Measurements from ENCODE around the gene PLXDC2. TPM values are rescaled to one million over a fixed set of nuclear protein-coding genes. Genes with fewer than 3 reads are reported as not detected.
A peak's percentile ranks its signal among the peaks of the same experiment; 100 is the strongest.

Gene PLXDC2
- total RNA-seq, 1 donor from 2014 or later: 12.4 TPM

DNA sequence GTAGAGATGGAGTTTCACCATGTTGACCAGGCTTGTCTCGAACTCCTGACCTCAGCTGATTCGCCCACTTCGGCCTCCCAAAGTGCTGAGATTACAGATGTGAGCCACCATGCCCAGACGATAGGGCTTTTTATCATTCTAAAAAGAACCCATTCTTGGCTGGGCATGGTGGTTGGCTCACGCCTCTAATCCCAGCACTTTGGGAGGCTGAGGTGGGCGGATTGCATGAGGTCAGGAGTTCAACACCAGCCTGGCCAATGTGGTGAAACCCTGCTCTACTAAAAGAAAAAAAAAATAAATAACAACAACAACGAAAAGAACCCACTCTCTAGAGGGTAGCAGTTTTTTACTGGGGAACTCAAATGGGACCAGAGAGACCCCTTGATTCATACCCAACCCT is 112.7 kb downstream of the PLXDC2 start:
- intact Hi-C loops (cut with micrococcal nuclease): no loop called here
- DNase-seq: no peak
- ATAC-seq: no peak

- ATAC-seq (peak; percentile 37), DNase-seq (no peak)
- intact Hi-C loops (cut with micrococcal nuclease): no loop called here
These were observed 113.4 kb downstream of the PLXDC2 start for GRCh38 chr10:19929506-19930140.

DNA sequence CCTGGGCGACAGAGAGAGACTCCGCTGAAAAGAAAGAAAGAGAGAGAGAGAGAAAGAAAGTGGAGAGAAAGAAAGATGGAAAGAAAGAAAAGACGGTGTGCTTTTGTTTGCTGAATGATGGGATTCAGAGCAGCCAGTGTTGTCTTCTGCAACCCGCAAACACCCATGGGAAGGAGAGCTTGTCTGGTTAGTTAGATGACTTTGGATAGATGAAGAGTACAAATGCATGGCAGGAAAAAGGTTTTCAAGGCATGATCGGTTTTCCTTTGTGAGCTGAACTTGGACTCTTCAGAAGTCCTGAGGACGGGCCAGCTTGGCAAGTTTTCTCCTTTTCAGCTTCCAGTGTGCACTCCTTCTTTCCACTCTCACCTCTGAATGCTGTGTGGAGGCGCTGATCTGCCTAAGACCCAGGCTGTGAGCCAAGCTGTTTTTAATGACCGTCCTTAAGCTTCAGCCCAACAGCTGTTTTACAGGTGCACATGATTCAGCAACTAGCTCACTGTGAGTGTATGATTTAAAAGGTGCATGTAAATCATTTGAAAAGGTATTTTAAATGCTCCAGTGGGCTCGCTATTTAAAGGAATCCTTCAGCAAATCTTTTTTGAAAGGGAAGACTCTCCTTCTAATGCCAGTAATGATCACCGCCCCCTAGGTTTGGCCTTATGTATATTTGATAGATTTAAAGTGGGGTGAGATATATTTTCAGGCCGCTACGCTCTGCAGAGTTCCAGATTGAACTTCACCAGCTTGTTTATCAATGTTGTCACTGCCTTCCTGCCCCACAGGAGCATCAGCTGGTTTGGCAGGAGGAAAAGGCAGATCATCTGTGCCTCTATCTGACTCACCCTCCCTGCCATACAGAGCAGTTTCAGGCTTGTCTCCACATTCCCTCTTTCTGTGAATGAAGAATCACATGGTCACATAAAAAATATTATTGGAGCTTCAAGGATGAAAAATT is 115.0 kb downstream of the PLXDC2 start:
- DNase-seq: peak; percentile 39
- ATAC-seq: peak; percentile 78
- intact Hi-C loops (cut with micrococcal nuclease): no loop called here

- intact Hi-C loops (cut with micrococcal nuclease): no loop called here
- ATAC-seq (peak; percentile 72), DNase-seq (no peak)
These were observed 115.8 kb downstream of the PLXDC2 start for GRCh38 chr10:19931894-19932590.

GRCh38 chr10:19932806-19933371 is 116.7 kb downstream of the PLXDC2 start:
- no peak for ATAC-seq
- no peak for DNase-seq
- intact Hi-C loops (cut with micrococcal nuclease): no loop called here

GRCh38 chr10:19933772-19934171 is 117.5 kb downstream of the PLXDC2 start:
- intact Hi-C loops (cut with micrococcal nuclease): no loop called here
- no peak for ATAC-seq
- no peak for DNase-seq

GRCh38 chr10:19935176-19935575 is 118.9 kb downstream of the PLXDC2 start:
- DNase-seq: no peak
- ATAC-seq: no peak
- intact Hi-C loops (cut with micrococcal nuclease): no loop called here

- intact Hi-C loops (cut with micrococcal nuclease): no loop called here
- DNase-seq: no peak
- no peak for ATAC-seq
These were observed 120.1 kb downstream of the PLXDC2 start for GRCh38 chr10:19936289-19936688.

- intact Hi-C loops (cut with micrococcal nuclease): no loop called here
- DNase-seq (no peak), ATAC-seq (no peak)
These were observed 121.8 kb downstream of the PLXDC2 start for GRCh38 chr10:19937989-19938388.

GRCh38 chr10:19941206-19941880 is 125.1 kb downstream of the PLXDC2 start:
- intact Hi-C loops (cut with micrococcal nuclease): no loop called here
- no peak for DNase-seq
- ATAC-seq: no peak

GRCh38 chr10:19944911-19945663 is 128.9 kb downstream of the PLXDC2 start:
- peak; percentile 79 for ATAC-seq
- DNase-seq: peak; percentile 64
- intact Hi-C loops (cut with micrococcal nuclease): no loop called here

DNA sequence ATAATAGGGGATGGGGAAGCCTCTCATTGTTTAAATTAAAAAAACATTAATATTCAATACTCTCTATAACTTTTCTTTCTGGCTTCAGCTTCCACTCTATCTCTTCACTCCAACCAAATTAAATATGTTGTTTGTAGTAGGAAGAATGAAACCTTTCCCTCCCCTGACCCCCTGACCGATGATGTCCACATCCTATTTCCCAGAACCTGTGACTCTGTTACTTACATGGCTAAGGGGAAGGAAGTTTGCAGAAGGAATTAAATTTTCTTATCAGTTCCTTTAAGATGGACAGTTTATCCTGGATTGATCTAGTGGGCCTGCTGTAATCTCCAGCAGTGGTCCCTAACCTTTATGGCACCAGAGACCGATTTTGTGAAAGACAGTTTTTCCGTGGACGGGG is 130.0 kb downstream of the PLXDC2 start:
- intact Hi-C loops (cut with micrococcal nuclease): no loop called here
- DNase-seq: no peak
- ATAC-seq: peak; percentile 20

DNA sequence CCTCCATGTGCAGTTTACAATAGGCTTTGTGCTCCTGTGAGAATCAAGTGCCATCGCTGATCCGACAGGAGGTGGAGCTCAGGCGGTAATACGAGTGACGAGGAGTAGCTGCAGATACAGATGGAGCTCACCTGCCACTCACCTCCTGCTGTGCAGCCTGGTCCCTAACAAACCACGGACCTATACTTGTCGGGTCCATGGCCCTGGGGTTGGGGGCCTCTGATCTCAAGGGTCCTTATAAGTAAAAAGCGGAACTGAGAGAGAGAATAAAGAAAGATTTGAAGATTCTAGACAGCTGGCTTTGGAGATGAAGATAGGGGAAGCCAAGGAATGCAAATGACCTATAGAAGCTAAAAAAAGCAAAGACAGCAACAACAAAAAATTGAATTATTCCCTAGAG is 130.6 kb downstream of the PLXDC2 start:
- DNase-seq (no peak), ATAC-seq (peak; percentile 6)
- intact Hi-C loops (cut with micrococcal nuclease): no loop called here

GRCh38 chr10:19947215-19947614 is 131.0 kb downstream of the PLXDC2 start:
- intact Hi-C loops (cut with micrococcal nuclease): no loop called here
- no peak for DNase-seq
- peak; percentile 75 for ATAC-seq

DNA sequence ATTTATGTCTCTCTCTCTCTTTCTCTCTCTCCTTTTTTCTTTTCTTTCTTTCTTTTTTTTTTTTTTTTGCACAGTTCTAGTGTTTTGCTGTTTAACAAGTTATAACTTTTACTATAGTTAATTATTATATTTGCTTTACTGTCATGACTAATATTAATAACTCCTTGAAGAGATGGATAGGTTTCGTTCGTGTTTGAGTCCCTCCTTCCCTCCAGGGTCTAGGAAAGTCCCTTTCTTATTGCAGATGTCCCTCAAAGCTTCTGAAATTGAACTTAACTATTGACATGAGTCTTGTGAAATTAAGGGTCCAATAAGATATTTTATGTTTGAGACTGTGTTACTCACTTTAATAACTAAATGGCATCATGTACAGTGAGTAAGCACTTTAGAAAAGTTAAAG is 131.4 kb downstream of the PLXDC2 start:
- intact Hi-C loops (cut with micrococcal nuclease): no loop called here
- DNase-seq (no peak), ATAC-seq (no peak)

GRCh38 chr10:19952224-19953010 is 136.2 kb downstream of the PLXDC2 start:
- no peak for DNase-seq
- intact Hi-C loops (cut with micrococcal nuclease): no loop called here
- peak; percentile 43 for ATAC-seq

DNA sequence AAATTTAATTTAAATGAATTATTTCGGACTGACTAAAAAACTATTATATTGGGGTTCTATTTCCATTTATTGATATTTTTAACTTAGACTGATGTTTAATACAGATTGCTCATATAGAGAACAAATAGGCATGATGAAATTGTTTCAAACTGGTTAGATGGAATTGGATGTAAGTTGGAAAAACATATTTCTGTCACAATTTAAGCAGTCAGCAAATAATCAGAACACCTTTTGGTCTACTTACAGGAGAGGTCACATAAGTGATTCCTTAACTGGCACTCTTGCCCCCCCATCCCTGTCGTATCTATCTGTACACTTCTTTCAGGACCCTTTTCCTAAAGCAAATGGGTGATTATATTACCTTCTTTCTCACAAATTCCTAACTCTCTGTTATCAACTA is 138.4 kb downstream of the PLXDC2 start:
- DNase-seq (no peak), ATAC-seq (no peak)
- intact Hi-C loops (cut with micrococcal nuclease): no loop called here

All from left ventricle myocardium superior (tissue), 1 donor.